Mucosa of stomach (tissue), 1 donor: ENCODE data around the gene XYLT1.

Source experiments
- H3K27me3 ChIP-seq: one replicate; pipeline ENCODE4 v1.7.0; 2013; ENCODE audit warnings: mild to moderate bottlenecking, low read length; ENCODE audit not compliant: control insufficient read depth, insufficient read depth
- H3K36me3 ChIP-seq: one replicate; pipeline ENCODE4 v1.7.0; 2013; ENCODE audit warnings: low read length; ENCODE audit not compliant: control insufficient read depth, insufficient read depth
- H3K4me1 ChIP-seq: one replicate; pipeline ENCODE4 v1.7.0; 2013; ENCODE audit warnings: mild to moderate bottlenecking, low read length; ENCODE audit not compliant: control insufficient read depth, insufficient read depth
- H3K4me3 ChIP-seq: one replicate; pipeline ENCODE4 v1.7.0; 2013; ENCODE audit warnings: low read length
- H3K9ac ChIP-seq: one replicate; pipeline ENCODE4 v1.7.0; 2013; ENCODE audit warnings: mild to moderate bottlenecking, low read length, moderate library complexity
- H3K9me3 ChIP-seq: one replicate; pipeline ENCODE4 v1.7.0; 2013; ENCODE audit warnings: mild to moderate bottlenecking, low read length, moderate library complexity; ENCODE audit not compliant: control insufficient read depth
- donor health status: Pancreatic carcinoma.

XYLT1 gene

DNA sequence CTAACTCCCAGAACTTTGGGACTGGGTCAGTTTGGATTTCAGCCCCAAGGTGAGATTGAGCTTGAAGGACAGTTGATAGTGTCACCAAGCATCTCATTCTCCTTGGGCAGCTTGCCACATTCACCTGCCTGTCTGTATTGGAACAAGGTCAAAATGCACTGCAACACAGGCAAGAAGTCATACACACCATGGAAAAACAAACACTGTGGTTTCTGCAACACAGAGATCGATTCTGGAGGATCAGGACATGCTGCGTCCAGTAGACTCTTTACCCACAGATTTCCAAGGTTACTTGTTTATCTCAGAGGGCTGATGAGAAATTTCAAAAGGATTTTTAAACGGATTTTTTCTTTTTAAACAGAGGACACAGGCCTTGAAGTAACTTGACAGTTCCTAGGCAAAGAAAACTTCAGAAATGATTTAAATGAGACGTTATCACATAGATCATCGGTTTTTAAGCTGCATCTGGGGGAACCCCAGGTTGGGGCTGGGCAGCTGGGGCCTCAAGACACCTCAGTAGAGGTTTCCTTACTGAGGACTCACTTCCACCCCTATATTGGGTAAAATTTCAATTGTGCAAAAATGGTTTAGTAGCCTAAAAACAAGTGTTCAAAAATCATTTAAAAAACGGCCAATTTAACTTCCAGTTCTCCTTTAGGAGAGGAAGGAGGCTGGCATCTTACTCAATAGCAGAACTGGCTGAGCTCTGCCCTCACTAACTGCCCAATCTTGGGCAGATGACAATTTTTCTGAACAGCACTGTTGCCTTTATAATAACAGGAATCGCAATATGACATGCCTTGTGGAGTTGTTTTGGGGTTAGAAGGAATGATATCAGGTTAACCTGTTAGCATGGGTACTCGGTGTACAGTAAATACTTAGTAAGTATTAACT lies 299.3 kb downstream of the XYLT1 start:
- no peak overlapping the region for H3K9ac ChIP-seq
- H3K4me1 ChIP-seq, result no peaks in the 10 kb centered on the region
- H3K27me3 ChIP-seq, result no peaks in the 10 kb centered on the region

GRCh38 chr16:17170435-17170834 lies 300.3 kb downstream of the XYLT1 start:
- no peaks in the 10 kb centered on the region for H3K4me1 ChIP-seq
- H3K9me3 ChIP-seq, result no peaks in the 10 kb centered on the region
- no peaks in the 10 kb centered on the region for H3K27me3 ChIP-seq
- H3K4me3 ChIP-seq, result no peak overlapping the region
- H3K9ac ChIP-seq, result no peak overlapping the region
- no peaks in the 10 kb centered on the region for H3K36me3 ChIP-seq

More for the DNA sequence above, 299.3 kb downstream of the XYLT1 start:
- H3K4me3 ChIP-seq, result no peak overlapping the region
- H3K36me3 ChIP-seq, result no peaks in the 10 kb centered on the region
- no peaks in the 10 kb centered on the region for H3K9me3 ChIP-seq

DNA sequence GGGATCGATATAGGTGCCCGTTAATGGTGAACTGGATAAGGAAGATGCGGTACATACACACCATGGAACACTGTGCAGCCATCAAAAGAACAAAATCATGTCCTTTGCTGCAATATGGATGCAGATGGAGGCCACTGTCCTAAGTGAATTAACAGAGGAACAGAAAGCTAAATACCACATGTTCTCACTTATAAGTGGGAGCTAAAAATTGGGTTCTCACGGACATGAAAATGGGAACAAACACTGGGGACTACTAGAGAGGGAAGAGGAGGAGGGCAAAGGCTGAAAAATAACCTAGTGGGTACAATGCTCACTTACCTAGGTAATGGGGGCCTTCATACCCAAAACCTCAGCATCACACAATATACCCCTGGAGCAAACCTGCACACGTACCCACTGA lies 302.6 kb downstream of the XYLT1 start:
- no peaks in the 10 kb centered on the region for H3K27me3 ChIP-seq
- no peaks in the 10 kb centered on the region for H3K36me3 ChIP-seq
- no peak overlapping the region for H3K9ac ChIP-seq
- no peaks in the 10 kb centered on the region for H3K9me3 ChIP-seq
- no peak overlapping the region for H3K4me3 ChIP-seq
- no peaks in the 10 kb centered on the region for H3K4me1 ChIP-seq

DNA sequence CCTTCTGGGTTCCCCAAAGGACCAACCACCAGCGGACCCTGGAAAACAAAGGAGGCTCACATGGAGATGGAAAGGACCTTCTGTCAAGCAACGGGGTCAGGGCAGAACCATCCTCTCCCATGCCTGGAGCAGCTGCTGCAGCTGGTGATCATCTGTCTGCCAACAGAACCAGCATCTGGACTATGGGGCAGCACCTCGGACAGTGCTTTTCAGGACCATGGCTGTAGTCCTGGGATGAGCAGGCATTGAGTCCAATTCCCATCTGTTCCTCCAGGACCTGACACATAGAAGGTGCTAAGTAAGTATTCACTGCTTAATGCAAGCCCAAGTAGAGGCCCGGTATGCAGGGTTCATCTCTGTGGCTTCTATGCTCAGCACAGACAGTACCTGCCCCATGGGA lies 304.7 kb downstream of the XYLT1 start:
- no peaks in the 10 kb centered on the region for H3K36me3 ChIP-seq
- H3K4me3 ChIP-seq, result no peak overlapping the region
- H3K4me1 ChIP-seq, result no peaks in the 10 kb centered on the region
- H3K27me3 ChIP-seq, result no peaks in the 10 kb centered on the region
- no peak overlapping the region for H3K9ac ChIP-seq
- H3K9me3 ChIP-seq, result no peaks in the 10 kb centered on the region

- Histone ChIP-seq H3K4me3 (no peak overlapping the region), H3K9ac (no peak overlapping the region), H3K4me1 (no peaks in the 10 kb centered on the region), H3K36me3 (no peaks in the 10 kb centered on the region), H3K27me3 (no peaks in the 10 kb centered on the region), H3K9me3 (no peaks in the 10 kb centered on the region)
These were observed 308.2 kb downstream of the XYLT1 start for GRCh38 chr16:17162560-17162959.

DNA sequence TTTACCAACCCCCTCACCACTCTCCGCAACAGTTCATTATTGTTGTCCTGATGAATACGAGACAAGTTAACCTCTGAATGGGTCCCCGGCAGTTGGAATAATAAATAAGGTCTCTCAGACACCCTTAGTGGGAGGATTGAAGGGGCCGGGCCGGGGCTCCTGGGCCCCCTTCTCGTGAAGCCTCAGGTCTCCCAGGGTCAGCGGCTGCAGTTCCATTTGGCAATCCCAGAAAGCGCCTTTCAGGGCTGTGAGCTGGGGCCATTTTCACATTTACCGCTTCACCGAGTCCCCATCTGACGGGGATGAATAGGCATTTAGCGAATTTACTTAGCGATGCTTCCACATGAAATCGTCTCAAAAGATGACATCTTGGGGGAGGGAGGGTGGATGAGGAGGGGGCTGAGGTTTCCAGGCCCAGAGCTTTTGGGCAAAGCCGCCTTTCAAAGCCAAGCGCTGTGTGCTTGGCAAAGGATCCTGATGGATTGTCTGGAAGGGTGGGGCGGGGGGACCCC lies 309.8 kb downstream of the XYLT1 start:
- Histone ChIP-seq H3K4me3 (no peak overlapping the region), H3K36me3 (no peaks in the 10 kb centered on the region), H3K9ac (no peak overlapping the region), H3K9me3 (no peaks in the 10 kb centered on the region), H3K27me3 (no peaks in the 10 kb centered on the region), H3K4me1 (no peaks in the 10 kb centered on the region)

DNA sequence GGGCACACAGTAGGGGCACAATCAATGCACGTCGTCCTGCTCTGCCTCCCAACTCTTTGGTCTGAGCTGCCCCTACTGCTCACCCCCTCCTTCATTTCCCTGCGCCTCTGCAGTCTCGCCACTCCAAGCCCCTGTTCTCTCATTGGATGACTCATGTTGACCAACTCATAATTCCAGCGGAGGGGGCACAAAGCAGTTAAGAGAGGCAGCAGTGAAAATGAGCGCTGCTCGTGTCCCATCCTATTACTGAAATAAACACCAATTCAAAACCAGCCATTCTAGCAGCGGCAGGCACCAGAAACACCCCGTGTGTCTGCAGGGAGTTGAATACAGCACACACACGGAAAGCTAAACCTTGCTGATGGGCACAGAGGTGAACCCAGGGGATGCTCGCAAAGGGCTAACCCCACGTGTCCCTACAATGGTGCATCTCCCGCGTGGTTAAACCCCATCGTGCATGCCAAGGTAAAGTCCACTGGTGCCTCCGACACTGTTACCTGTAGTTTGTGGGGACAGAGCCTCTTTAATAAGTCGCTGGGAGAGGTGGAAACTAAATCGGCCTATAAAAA lies 310.4 kb downstream of the XYLT1 start:
- no peaks in the 10 kb centered on the region for H3K27me3 ChIP-seq
- no peaks in the 10 kb centered on the region for H3K4me1 ChIP-seq
- no peak overlapping the region for H3K9ac ChIP-seq
- H3K4me3 ChIP-seq, result no peak overlapping the region
- H3K9me3 ChIP-seq, result no peaks in the 10 kb centered on the region
- no peaks in the 10 kb centered on the region for H3K36me3 ChIP-seq

GRCh38 chr16:17159617-17160016 lies 311.1 kb downstream of the XYLT1 start:
- Histone ChIP-seq H3K9ac (no peak overlapping the region), H3K4me3 (no peak overlapping the region), H3K36me3 (no peaks in the 10 kb centered on the region), H3K9me3 (no peaks in the 10 kb centered on the region), H3K4me1 (no peaks in the 10 kb centered on the region), H3K27me3 (no peaks in the 10 kb centered on the region)

DNA sequence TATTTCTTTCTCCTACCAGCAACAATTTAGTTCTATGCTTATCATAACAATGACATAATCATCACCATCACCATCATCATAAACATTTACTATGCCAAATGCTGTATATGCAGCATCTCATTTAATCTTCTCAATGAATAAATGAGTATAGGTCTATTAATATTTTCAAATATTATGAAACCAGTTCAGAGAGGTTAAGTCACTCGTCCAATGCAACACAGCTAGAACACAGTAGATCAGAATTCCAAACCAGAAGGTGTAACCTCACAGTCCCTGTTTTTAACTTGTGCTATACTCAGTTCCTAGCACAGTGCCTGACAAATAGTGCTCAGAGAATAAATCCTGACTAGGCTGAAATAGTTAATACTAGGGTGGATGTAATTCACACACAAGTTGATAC lies 314.8 kb downstream of the XYLT1 start:
- Histone ChIP-seq H3K9me3 (no peaks in the 10 kb centered on the region), H3K36me3 (no peaks in the 10 kb centered on the region), H3K9ac (no peak overlapping the region), H3K4me3 (no peak overlapping the region), H3K27me3 (no peaks in the 10 kb centered on the region), H3K4me1 (no peaks in the 10 kb centered on the region)

DNA sequence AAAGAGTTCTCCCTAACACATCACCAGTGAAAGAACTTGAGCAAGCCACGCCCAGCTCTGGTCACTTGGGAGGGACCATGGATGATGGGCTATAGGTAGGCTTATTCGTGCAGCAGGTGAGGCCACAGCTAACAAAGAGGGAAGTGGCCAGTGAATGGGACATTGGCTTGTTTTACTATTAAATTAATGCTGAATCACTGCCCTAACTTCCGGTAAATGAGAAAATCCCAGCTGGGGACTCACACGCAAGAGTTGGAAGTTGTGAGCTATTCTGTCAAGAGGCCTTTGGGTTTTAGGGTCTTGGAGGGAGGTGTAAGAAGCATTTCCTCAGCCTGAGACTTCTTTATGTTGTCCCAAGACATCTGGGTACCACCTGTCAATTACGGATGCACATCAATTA lies 315.3 kb downstream of the XYLT1 start:
- no peak overlapping the region for H3K9ac ChIP-seq
- H3K27me3 ChIP-seq, result no peaks in the 10 kb centered on the region
- no peaks in the 10 kb centered on the region for H3K4me1 ChIP-seq
- no peaks in the 10 kb centered on the region for H3K9me3 ChIP-seq
- no peak overlapping the region for H3K4me3 ChIP-seq
- H3K36me3 ChIP-seq, result no peaks in the 10 kb centered on the region

DNA sequence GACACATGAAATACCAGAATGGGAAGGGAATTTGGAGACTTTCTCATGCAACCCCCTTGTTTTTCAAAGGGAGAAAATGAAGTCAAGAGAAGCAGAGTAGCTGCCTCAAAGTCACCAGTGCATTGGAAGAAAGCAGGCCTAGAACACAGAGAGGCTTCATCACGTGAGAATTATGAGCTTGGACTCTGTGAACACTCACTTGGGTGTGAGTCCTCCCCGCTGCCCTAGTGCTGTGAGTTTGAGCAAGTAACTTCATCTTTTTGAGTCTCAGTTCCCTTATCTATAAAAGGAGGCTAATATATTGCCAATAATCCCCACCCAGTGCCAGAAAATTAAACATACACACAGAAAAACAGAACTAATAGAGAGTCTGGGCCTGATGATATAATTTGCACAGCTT lies 315.8 kb downstream of the XYLT1 start:
- Histone ChIP-seq H3K9ac (no peak overlapping the region), H3K4me3 (no peak overlapping the region), H3K4me1 (no peaks in the 10 kb centered on the region), H3K36me3 (no peaks in the 10 kb centered on the region), H3K9me3 (no peaks in the 10 kb centered on the region), H3K27me3 (no peaks in the 10 kb centered on the region)

- Histone ChIP-seq H3K27me3 (no peaks in the 10 kb centered on the region), H3K36me3 (no peaks in the 10 kb centered on the region), H3K9ac (no peak overlapping the region), H3K4me3 (no peak overlapping the region), H3K9me3 (no peaks in the 10 kb centered on the region), H3K4me1 (no peaks in the 10 kb centered on the region)
These were observed 318.4 kb downstream of the XYLT1 start for GRCh38 chr16:17152311-17152710.
